SJCRH30 (cell line): ENCODE results near the gene ZC3HAV1. TPM values are rescaled to one million over a fixed set of nuclear protein-coding genes. Genes with fewer than 3 reads are reported as not detected.
"Not testable (repeated sequence)": the region's sequence is repeated elsewhere in the genome, so short reads cannot be mapped to it uniquely, and the experiment has no call there.

Source experiments
- DNase-seq, 2 experiments: peaks; one replicate each; pipeline ENCODE4 v3.0.0-alpha.2; 2015 to 2020
- H3K27ac ChIP-seq: fragments of 250-450 bp; sonication (Bioruptor Pico); 2 replicates; pipeline ENCODE4 v1.5.1; 2020; ENCODE audit warnings: mild to moderate bottlenecking, moderate library complexity
- H3K27me3 ChIP-seq: fragments of 250-450 bp; sonication (Bioruptor Pico); 2 replicates; pipeline ENCODE4 v1.5.1; 2020; ENCODE audit warnings: mild to moderate bottlenecking, moderate library complexity
- H3K36me3 ChIP-seq: fragments of 250-450 bp; sonication (Bioruptor Pico); 2 replicates; pipeline ENCODE4 v1.5.1; 2020; ENCODE audit warnings: mild to moderate bottlenecking, moderate library complexity
- H3K4me1 ChIP-seq: fragments of 250-450 bp; sonication (Bioruptor Pico); 2 replicates; pipeline ENCODE4 v1.5.1; 2020; ENCODE audit warnings: mild to moderate bottlenecking, moderate library complexity
- H3K4me3 ChIP-seq: fragments of 250-450 bp; sonication (Bioruptor Pico); 2 replicates; pipeline ENCODE4 v1.5.1; 2020; ENCODE audit warnings: mild to moderate bottlenecking, moderate library complexity
- H3K9me3 ChIP-seq: fragments of 250-450 bp; sonication (Bioruptor Pico); replicated peaks from 2 replicates; pipeline ENCODE4 v1.5.1; 2020; ENCODE audit warnings: mild to moderate bottlenecking, moderate library complexity
- total RNA-seq: library from RNA; depleted of rRNA; stranded (reverse); fragments of >200 nt; shearing (Covaris generic); gene quantifications from 2 replicates; pipeline ENCODE4 v1.2.3, GENCODE V29; 2014

The ZC3HAV1 gene
- total RNA-seq, 1 experiment from 2014 or later = 11.0 TPM

- no peak overlapping the region for H3K27ac ChIP-seq
- no peaks in the 10 kb centered on the region for H3K4me1 ChIP-seq
- no peaks in the 10 kb centered on the region; the same call in 1 of the 2 replicates for H3K9me3 ChIP-seq
- no peak for DNase-seq
- H3K4me3 ChIP-seq = no peak overlapping the region
- no peaks in the 10 kb centered on the region for H3K36me3 ChIP-seq
- H3K27me3 ChIP-seq = no peaks in the 10 kb centered on the region
Measured at GRCh38 chr7:139104091-139104450, 5.4 kb downstream of the ZC3HAV1 start.

- Histone ChIP-seq H3K4me3 (no peak overlapping the region), H3K9me3 (no peaks in the 10 kb centered on the region; the same call in none of the 2 replicates), H3K4me1 (no peaks in the 10 kb centered on the region), H3K27me3 (no peaks in the 10 kb centered on the region), H3K36me3 (no peaks in the 10 kb centered on the region), H3K27ac (no peak overlapping the region)
- no peak for DNase-seq
Measured at GRCh38 chr7:139103057-139103815, 6.3 kb downstream of the ZC3HAV1 start.

GRCh38 chr7:139101637-139102158 lies 7.8 kb downstream of the ZC3HAV1 start:
- not testable (repeated sequence) for H3K27ac ChIP-seq, DNase-seq, H3K27me3 ChIP-seq, H3K36me3 ChIP-seq, H3K4me1 ChIP-seq, H3K4me3 ChIP-seq, H3K9me3 ChIP-seq

- no peaks in the 10 kb centered on the region for H3K36me3 ChIP-seq
- no peaks in the 10 kb centered on the region; the same call in none of the 2 replicates for H3K9me3 ChIP-seq
- H3K4me3 ChIP-seq = no peak overlapping the region
- DNase-seq = no peak
- H3K27ac ChIP-seq = no peak overlapping the region
- no peaks in the 10 kb centered on the region for H3K4me1 ChIP-seq
- H3K27me3 ChIP-seq = no peaks in the 10 kb centered on the region
Measured at GRCh38 chr7:139099172-139099947, 10.2 kb downstream of the ZC3HAV1 start.

- Histone ChIP-seq H3K27ac (no peak overlapping the region), H3K4me3 (no peak overlapping the region), H3K27me3 (no peaks in the 10 kb centered on the region), H3K4me1 (no peaks in the 10 kb centered on the region), H3K9me3 (no peaks in the 10 kb centered on the region; the same call in none of the 2 replicates), H3K36me3 (no peaks in the 10 kb centered on the region)
- peak in 1 of 2 experiments; percentile 27 for DNase-seq
Measured at GRCh38 chr7:139095194-139095659, 14.3 kb downstream of the ZC3HAV1 start.

- Histone ChIP-seq H3K4me1 (no peaks in the 10 kb centered on the region), H3K9me3 (no peaks in the 10 kb centered on the region; the same call in none of the 2 replicates), H3K27me3 (no peaks in the 10 kb centered on the region), H3K27ac (no peak overlapping the region), H3K4me3 (no peak overlapping the region), H3K36me3 (no peaks in the 10 kb centered on the region)
- no peak for DNase-seq
Measured at GRCh38 chr7:139094596-139094995, 14.9 kb downstream of the ZC3HAV1 start.

- Histone ChIP-seq H3K27ac (no peak overlapping the region), H3K36me3 (no peaks in the 10 kb centered on the region)
Measured at GRCh38 chr7:139094030-139094429, 15.5 kb downstream of the ZC3HAV1 start.

GRCh38 chr7:139093512-139093911 lies 16.0 kb downstream of the ZC3HAV1 start:
- not testable (repeated sequence) for DNase-seq, H3K9me3 ChIP-seq, H3K4me1 ChIP-seq, H3K27ac ChIP-seq, H3K36me3 ChIP-seq, H3K4me3 ChIP-seq, H3K27me3 ChIP-seq

More at GRCh38 chr7:139094030-139094429, 15.5 kb downstream of the ZC3HAV1 start:
- Histone ChIP-seq H3K4me3 (no peak overlapping the region), H3K27me3 (no peaks in the 10 kb centered on the region), H3K4me1 (no peaks in the 10 kb centered on the region), H3K9me3 (no peaks in the 10 kb centered on the region; the same call in 1 of the 2 replicates)
- no peak for DNase-seq

- no peaks in the 10 kb centered on the region for H3K36me3 ChIP-seq
- no peak overlapping the region for H3K27ac ChIP-seq
- DNase-seq = no peak
- no peaks in the 10 kb centered on the region for H3K9me3 ChIP-seq
- no peak overlapping the region for H3K4me3 ChIP-seq
- no peaks in the 10 kb centered on the region for H3K27me3 ChIP-seq
- no peaks in the 10 kb centered on the region for H3K4me1 ChIP-seq
Measured at GRCh38 chr7:139092090-139092796, 17.3 kb downstream of the ZC3HAV1 start.

GRCh38 chr7:139091677-139091996 lies 17.9 kb downstream of the ZC3HAV1 start:
- Histone ChIP-seq H3K4me1 (no peaks in the 10 kb centered on the region), H3K9me3 (no peaks in the 10 kb centered on the region), H3K4me3 (peak overlapping the region; percentile 34), H3K27ac (peak overlapping the region; percentile 13; the same call in 1 of the 2 replicates), H3K27me3 (no peaks in the 10 kb centered on the region), H3K36me3 (no peaks in the 10 kb centered on the region)
- DNase-seq = no peak

- H3K27me3 ChIP-seq = no peaks in the 10 kb centered on the region
- H3K4me3 ChIP-seq = no peak overlapping the region
- H3K36me3 ChIP-seq = no peaks in the 10 kb centered on the region
- no peak overlapping the region for H3K27ac ChIP-seq
- H3K9me3 ChIP-seq = no peaks in the 10 kb centered on the region
- no peaks in the 10 kb centered on the region for H3K4me1 ChIP-seq
- no peak for DNase-seq
Measured at GRCh38 chr7:139089118-139089517, 20.4 kb downstream of the ZC3HAV1 start.

GRCh38 chr7:139088268-139088667 lies 21.3 kb downstream of the ZC3HAV1 start:
- no peaks in the 10 kb centered on the region for H3K27me3 ChIP-seq
- no peak for DNase-seq
- H3K4me3 ChIP-seq = no peak overlapping the region
- H3K36me3 ChIP-seq = no peaks in the 10 kb centered on the region
- no peak overlapping the region for H3K27ac ChIP-seq
- H3K9me3 ChIP-seq = no peaks in the 10 kb centered on the region
- H3K4me1 ChIP-seq = no peaks in the 10 kb centered on the region

- Histone ChIP-seq H3K9me3 (no peaks in the 10 kb centered on the region), H3K4me1 (no peaks in the 10 kb centered on the region), H3K36me3 (no peaks in the 10 kb centered on the region), H3K27me3 (no peaks in the 10 kb centered on the region), H3K27ac (no peak overlapping the region), H3K4me3 (no peak overlapping the region)
- no peak for DNase-seq
Measured at GRCh38 chr7:139087212-139087611, 22.3 kb downstream of the ZC3HAV1 start.

GRCh38 chr7:139086454-139086853 lies 23.1 kb downstream of the ZC3HAV1 start:
- Histone ChIP-seq H3K4me3 (no peak overlapping the region), H3K27ac (no peak overlapping the region), H3K4me1 (no peaks in the 10 kb centered on the region), H3K27me3 (no peaks in the 10 kb centered on the region), H3K36me3 (no peaks in the 10 kb centered on the region), H3K9me3 (no peaks in the 10 kb centered on the region)
- no peak for DNase-seq

- H3K27me3 ChIP-seq = no peaks in the 10 kb centered on the region
- H3K9me3 ChIP-seq = no peaks in the 10 kb centered on the region
- H3K4me1 ChIP-seq = no peaks in the 10 kb centered on the region
- H3K4me3 ChIP-seq = no peak overlapping the region
- H3K27ac ChIP-seq = no peak overlapping the region
- H3K36me3 ChIP-seq = no peaks in the 10 kb centered on the region
- no peak for DNase-seq
Measured at GRCh38 chr7:139084709-139085108, 24.8 kb downstream of the ZC3HAV1 start.
